Activated T-helper 9 cell treated with anti-CD3 and anti-CD28 coated beads, Interleukin-2, amount 50 U/mL, for 16 hours (primary cell): Measurements from ENCODE around the gene FAM163B.

Source experiments
- DNase-seq: peaks from one replicate; pipeline ENCODE4 v3.0.0-alpha.2; 2020; ENCODE audit warnings: low read depth

The FAM163B gene

GRCh38 chr9:133581011-133581410 is 28.2 kb downstream of the FAM163B start:
- no peak for DNase-seq

- no peak for DNase-seq
Observed at GRCh38 chr9:133580419-133580738, 28.8 kb downstream of the FAM163B start.

- no peak for DNase-seq
Observed at GRCh38 chr9:133579601-133580418, 29.4 kb downstream of the FAM163B start.

GRCh38 chr9:133578524-133579441 is 30.4 kb downstream of the FAM163B start:
- DNase-seq: no peak

GRCh38 chr9:133577737-133578112 is 31.5 kb downstream of the FAM163B start:
- DNase-seq: no peak

- DNase-seq: no peak
Observed at GRCh38 chr9:133576875-133577736, 32.1 kb downstream of the FAM163B start.

GRCh38 chr9:133576031-133576874 is 32.9 kb downstream of the FAM163B start:
- no peak for DNase-seq

GRCh38 chr9:133575186-133576030 is 33.8 kb downstream of the FAM163B start:
- no peak for DNase-seq

GRCh38 chr9:133574771-133575170 is 34.4 kb downstream of the FAM163B start:
- DNase-seq: no peak

GRCh38 chr9:133573791-133574515 is 35.2 kb downstream of the FAM163B start:
- DNase-seq: no peak

GRCh38 chr9:133572821-133573361 is 36.3 kb downstream of the FAM163B start:
- DNase-seq: no peak

GRCh38 chr9:133571896-133572595 is 37.1 kb downstream of the FAM163B start:
- no peak for DNase-seq

GRCh38 chr9:133571391-133571890 is 37.7 kb downstream of the FAM163B start:
- DNase-seq: no peak

GRCh38 chr9:133570691-133571080 is 38.5 kb downstream of the FAM163B start:
- DNase-seq: no peak

- DNase-seq: no peak
Observed at GRCh38 chr9:133569891-133570690, 39.1 kb downstream of the FAM163B start.

- DNase-seq: no peak
Observed at GRCh38 chr9:133569121-133569785, 39.9 kb downstream of the FAM163B start.

- no peak for DNase-seq
Observed at GRCh38 chr9:133568186-133568585, 41.0 kb downstream of the FAM163B start.
